Parathyroid adenoma (tissue), 2 donors: ENCODE measurements around the gene SLC12A5.
"Not testable (repeated sequence)": the region's sequence is repeated elsewhere in the genome, so short reads cannot be mapped to it uniquely, and the experiment has no call there.

Source experiments
- H2AFZ ChIP-seq: fragments of 300-600 bp; sonication (generic); one replicate; pipeline ENCODE4 v1.7.0; 2017; ENCODE audit warnings: antibody characterized with exemption, mild to moderate bottlenecking
- H3K27ac ChIP-seq: fragments of 300-600 bp; sonication (generic); one replicate; pipeline ENCODE4 v1.7.0; 2017
- H3K27me3 ChIP-seq: fragments of 300-600 bp; sonication (generic); one replicate; pipeline ENCODE4 v1.7.0; 2017; ENCODE audit warnings: low read length; ENCODE audit not compliant: control insufficient read depth, insufficient read depth
- H3K36me3 ChIP-seq: fragments of 300-600 bp; sonication (generic); one replicate; pipeline ENCODE4 v1.7.0; 2017; ENCODE audit warnings: low read length; ENCODE audit not compliant: control insufficient read depth, insufficient read depth
- H3K4me1 ChIP-seq: fragments of 300-600 bp; sonication (generic); one replicate; pipeline ENCODE4 v1.7.0; 2017; ENCODE audit warnings: control low read depth
- H3K4me2 ChIP-seq: fragments of 300-600 bp; sonication (generic); one replicate; pipeline ENCODE4 v1.7.0; 2017; ENCODE audit warnings: low read length
- H3K4me3 ChIP-seq: fragments of 300-600 bp; sonication (generic); one replicate; pipeline ENCODE4 v1.7.0; 2017; ENCODE audit warnings: low read depth, low read length
- H3K79me2 ChIP-seq: fragments of 300-600 bp; sonication (generic); one replicate; pipeline ENCODE4 v1.7.0; 2017; ENCODE audit warnings: control low read depth
- H3K9ac ChIP-seq: fragments of 300-600 bp; sonication (generic); one replicate; pipeline ENCODE4 v1.7.0; 2017; ENCODE audit warnings: mild to moderate bottlenecking
- H3K9me3 ChIP-seq: fragments of 300-600 bp; sonication (generic); one replicate; pipeline ENCODE4 v1.7.0; 2017; ENCODE audit warnings: low read length; ENCODE audit not compliant: control insufficient read depth
- TF ChIP-seq, protein P1 (sequence below): fragments of 300-600 bp; sonication (generic); IDR thresholded peaks from one replicate; pipeline ENCODE4 v1.7.0; 2017; ENCODE audit warnings: antibody characterized with exemption, mild to moderate bottlenecking
- donor health status: primary hyperparathyroidism.

SLC12A5 gene

DNA sequence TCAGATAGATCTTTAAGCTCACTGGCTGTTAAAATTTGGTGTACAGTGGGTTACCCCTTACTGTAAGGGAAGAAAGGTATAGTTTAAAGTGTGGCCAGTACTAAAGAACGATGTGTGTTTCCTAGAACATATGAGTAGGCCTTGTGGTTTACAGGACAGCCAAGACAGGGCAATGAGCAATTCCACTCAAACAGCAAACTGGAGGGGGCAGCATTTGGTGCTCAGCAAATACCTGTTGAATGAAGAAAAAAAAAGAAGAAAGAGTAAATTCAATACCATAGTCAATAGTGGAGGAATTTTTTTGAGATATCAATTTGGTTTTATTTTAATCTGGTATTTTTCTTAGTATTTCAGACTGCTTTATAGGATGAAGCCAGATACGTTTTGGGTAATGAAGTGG lies 64.5 kb downstream of the SLC12A5 start:
- TF ChIP-seq, protein P1, sequence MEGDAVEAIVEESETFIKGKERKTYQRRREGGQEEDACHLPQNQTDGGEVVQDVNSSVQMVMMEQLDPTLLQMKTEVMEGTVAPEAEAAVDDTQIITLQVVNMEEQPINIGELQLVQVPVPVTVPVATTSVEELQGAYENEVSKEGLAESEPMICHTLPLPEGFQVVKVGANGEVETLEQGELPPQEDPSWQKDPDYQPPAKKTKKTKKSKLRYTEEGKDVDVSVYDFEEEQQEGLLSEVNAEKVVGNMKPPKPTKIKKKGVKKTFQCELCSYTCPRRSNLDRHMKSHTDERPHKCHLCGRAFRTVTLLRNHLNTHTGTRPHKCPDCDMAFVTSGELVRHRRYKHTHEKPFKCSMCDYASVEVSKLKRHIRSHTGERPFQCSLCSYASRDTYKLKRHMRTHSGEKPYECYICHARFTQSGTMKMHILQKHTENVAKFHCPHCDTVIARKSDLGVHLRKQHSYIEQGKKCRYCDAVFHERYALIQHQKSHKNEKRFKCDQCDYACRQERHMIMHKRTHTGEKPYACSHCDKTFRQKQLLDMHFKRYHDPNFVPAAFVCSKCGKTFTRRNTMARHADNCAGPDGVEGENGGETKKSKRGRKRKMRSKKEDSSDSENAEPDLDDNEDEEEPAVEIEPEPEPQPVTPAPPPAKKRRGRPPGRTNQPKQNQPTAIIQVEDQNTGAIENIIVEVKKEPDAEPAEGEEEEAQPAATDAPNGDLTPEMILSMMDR: no peak

DNA sequence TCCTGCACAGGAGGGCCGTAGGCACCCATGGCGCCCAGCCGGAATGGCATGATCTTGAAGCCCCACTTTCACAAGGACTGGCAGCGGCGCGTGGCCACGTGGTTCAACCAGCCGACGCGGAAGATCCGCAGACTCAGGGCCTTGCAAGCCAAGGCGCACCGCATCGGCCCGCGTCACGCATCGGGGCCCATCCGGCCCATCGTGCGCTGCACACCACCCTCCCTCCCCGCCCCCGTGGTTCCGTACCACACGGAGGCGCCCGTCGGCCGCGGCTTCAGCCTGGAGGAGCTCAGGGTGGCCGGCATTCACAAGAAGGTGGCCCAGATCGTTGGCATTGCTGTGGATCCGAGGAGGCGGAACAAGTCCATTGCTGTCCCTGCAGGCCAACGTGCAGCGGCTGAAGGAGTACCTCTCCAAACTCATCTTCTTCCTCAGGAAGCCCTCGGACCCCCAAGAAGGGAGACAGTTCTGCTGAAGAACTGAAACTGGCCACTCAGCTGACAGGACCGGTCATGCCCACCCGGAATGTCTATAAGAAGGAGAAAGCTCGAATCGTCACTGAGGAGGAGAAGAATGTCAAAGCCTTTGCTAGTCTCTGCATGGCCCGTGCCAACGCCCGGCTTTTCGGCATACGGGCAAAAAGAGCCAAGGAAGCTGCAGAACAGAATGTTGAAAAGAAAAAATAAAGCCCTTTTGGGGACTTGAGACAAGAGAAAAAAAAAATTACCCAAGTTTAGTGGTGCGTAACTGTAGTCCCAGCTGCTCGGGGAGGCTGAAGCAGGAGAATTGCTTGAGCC lies 70.7 kb downstream of the SLC12A5 start:
- peak overlapping the region; percentile 71 for H2AFZ ChIP-seq
- no peaks in the 10 kb centered on the region for H3K4me1 ChIP-seq
- H3K4me3 ChIP-seq: no peak overlapping the region
- H3K9me3 ChIP-seq: no peaks in the 10 kb centered on the region
- H3K9ac ChIP-seq: no peak overlapping the region
- no peak overlapping the region for H3K27ac ChIP-seq
- H3K27me3 ChIP-seq: no peaks in the 10 kb centered on the region
- TF ChIP-seq, protein P1: peak; percentile 44
- peak overlapping the region; percentile 54 for H3K4me2 ChIP-seq
- no peaks in the 10 kb centered on the region for H3K36me3 ChIP-seq
- H3K79me2 ChIP-seq: no peaks in the 10 kb centered on the region

More for the DNA sequence above, 64.5 kb downstream of the SLC12A5 start:
- peaks cover 9% of the 10 kb centered on the region for H3K79me2 ChIP-seq
- H2AFZ ChIP-seq: no peak overlapping the region
- no peak overlapping the region for H3K4me2 ChIP-seq
- no peak overlapping the region for H3K4me3 ChIP-seq
- no peaks in the 10 kb centered on the region for H3K27me3 ChIP-seq
- H3K9ac ChIP-seq: no peak overlapping the region
- peaks cover 3% of the 10 kb centered on the region for H3K4me1 ChIP-seq
- H3K9me3 ChIP-seq: no peaks in the 10 kb centered on the region
- H3K27ac ChIP-seq: no peak overlapping the region
- no peaks in the 10 kb centered on the region for H3K36me3 ChIP-seq

DNA sequence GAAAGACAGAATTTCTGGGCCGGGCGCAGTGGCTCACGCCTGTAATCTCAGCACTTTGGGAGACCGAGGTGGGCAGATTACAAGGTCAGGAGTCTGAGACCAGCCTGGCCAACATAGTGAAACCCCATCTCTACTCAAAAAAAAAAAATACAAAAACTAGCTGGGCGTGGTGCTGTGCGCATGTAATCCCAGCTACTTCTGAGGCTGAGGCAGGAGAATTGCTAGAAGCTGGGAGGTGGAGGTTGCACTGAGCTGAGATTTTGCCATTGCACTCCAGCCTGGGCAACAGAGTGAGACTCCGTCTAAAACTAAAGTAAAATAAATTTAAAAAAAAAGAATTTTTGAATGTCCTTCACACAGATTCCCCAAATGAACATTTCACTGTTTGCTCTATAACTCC lies 71.4 kb downstream of the SLC12A5 start:
- not testable (repeated sequence) for H3K36me3 ChIP-seq, H3K9me3 ChIP-seq, H3K4me1 ChIP-seq, H3K27me3 ChIP-seq, H3K79me2 ChIP-seq, H3K4me3 ChIP-seq, H3K9ac ChIP-seq, H2AFZ ChIP-seq, H3K27ac ChIP-seq, H3K4me2 ChIP-seq

DNA sequence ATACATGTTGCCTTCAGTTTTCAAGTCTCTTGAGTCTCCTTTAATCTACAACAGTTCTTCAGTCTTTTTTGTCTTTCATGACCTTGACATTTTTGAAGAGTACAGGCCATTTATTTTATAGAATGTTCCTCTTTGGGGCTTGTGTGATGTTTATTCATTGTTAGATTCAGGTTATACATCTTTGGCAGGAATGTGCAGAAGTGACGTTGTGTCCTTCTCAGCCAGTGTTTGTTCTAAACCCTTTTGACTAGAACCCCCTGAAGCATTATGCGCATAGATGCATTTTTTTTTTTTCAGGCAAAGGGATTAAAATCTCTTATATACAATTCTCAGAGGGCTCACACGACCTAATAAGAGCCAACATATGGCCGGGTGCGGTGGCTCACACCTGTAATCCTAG lies 72.0 kb downstream of the SLC12A5 start:
- Histone ChIP-seq H3K4me1 (no peaks in the 10 kb centered on the region), H3K36me3 (no peaks in the 10 kb centered on the region), H3K79me2 (no peaks in the 10 kb centered on the region), H3K4me3 (no peak overlapping the region), H3K4me2 (no peak overlapping the region), H3K9ac (no peak overlapping the region), H3K27ac (no peak overlapping the region), H3K27me3 (no peaks in the 10 kb centered on the region), H2AFZ (no peak overlapping the region), H3K9me3 (no peaks in the 10 kb centered on the region)
- TF ChIP-seq, protein P1: no peak

DNA sequence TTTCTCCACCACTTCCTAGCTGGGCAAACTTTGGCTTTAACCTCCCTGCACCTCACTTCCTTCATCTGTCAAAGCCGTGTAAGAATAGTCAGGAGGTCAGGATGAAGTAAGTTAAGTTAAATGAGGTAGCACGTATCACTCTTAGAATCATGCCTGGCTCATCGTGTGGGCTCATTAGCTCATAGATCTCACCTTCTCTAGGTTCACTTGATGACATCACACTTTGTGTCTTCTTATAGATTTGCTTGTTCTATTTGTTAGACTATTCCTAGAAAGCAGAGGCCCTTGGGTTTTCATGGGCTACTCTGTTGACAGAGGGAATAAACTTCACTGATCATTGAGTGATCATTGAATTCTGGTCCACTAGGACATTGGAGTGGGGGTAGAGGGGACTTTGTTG lies 72.9 kb downstream of the SLC12A5 start:
- Histone ChIP-seq H3K79me2 (no peaks in the 10 kb centered on the region), H3K9me3 (no peaks in the 10 kb centered on the region), H3K36me3 (no peaks in the 10 kb centered on the region), H3K27me3 (no peaks in the 10 kb centered on the region), H3K4me2 (no peak overlapping the region), H3K9ac (no peak overlapping the region), H2AFZ (no peak overlapping the region), H3K4me3 (no peak overlapping the region), H3K4me1 (no peaks in the 10 kb centered on the region), H3K27ac (no peak overlapping the region)
- TF ChIP-seq, protein P1: no peak
